KMS-11 (cell line): ENCODE measurements around the gene TRAPPC3L.

Experiments
- H2AFZ ChIP-seq: fragments of 200-600 bp; sonication (generic); 2 replicates; pipeline ENCODE4 v1.6.1; 2016; ENCODE audit warnings: antibody characterized with exemption, mixed run types, low read depth
- H3K27ac ChIP-seq: fragments of 200-600 bp; sonication (generic); 2 replicates; pipeline ENCODE4 v1.6.1; 2016; ENCODE audit warnings: mild to moderate bottlenecking, mixed run types
- H3K27me3 ChIP-seq: fragments of 200-600 bp; sonication (generic); 2 replicates; pipeline ENCODE4 v1.6.1; 2017; ENCODE audit warnings: mild to moderate bottlenecking, low read depth, mixed run types, moderate library complexity; ENCODE audit not compliant: insufficient read depth
- H3K36me3 ChIP-seq: fragments of 200-600 bp; sonication (generic); 2 replicates; pipeline ENCODE4 v1.6.1; 2017; ENCODE audit warnings: mild to moderate bottlenecking, mixed run types; ENCODE audit not compliant: insufficient read depth
- H3K4me1 ChIP-seq: fragments of 200-600 bp; sonication (generic); 2 replicates; pipeline ENCODE4 v1.6.1; 2016; ENCODE audit warnings: mild to moderate bottlenecking, low read depth, mixed run types; ENCODE audit not compliant: poor library complexity, severe bottlenecking
- H3K4me2 ChIP-seq: fragments of 200-600 bp; sonication (generic); 2 replicates; pipeline ENCODE4 v1.7.0; 2016; ENCODE audit warnings: mild to moderate bottlenecking, mixed run types
- H3K4me3 ChIP-seq: fragments of 200-600 bp; sonication (generic); IDR thresholded peaks from 2 replicates; pipeline ENCODE4 v1.6.1; 2017; ENCODE audit warnings: low read depth, low read length, mixed read lengths; ENCODE audit not compliant: insufficient read depth
- H3K79me2 ChIP-seq: fragments of 200-600 bp; sonication (generic); 2 replicates; pipeline ENCODE4 v1.6.1; 2016; ENCODE audit warnings: low read depth, mixed run types; ENCODE audit not compliant: insufficient read depth
- H3K9ac ChIP-seq: fragments of 200-600 bp; sonication (generic); 2 replicates; pipeline ENCODE4 v1.6.1; 2016; ENCODE audit warnings: mild to moderate bottlenecking, mixed run types
- H4K20me1 ChIP-seq: fragments of 200-600 bp; sonication (generic); 2 replicates; pipeline ENCODE4 v1.6.1; 2016; ENCODE audit warnings: mild to moderate bottlenecking, mixed run types; ENCODE audit not compliant: insufficient read depth
- TF ChIP-seq, protein P1 (sequence below): fragments of 200-600 bp; sonication (generic); conservative IDR thresholded peaks from 2 replicates; pipeline ENCODE4 v1.6.1; 2017; ENCODE audit warnings: low read depth, mild to moderate bottlenecking, antibody characterized with exemption, low read length, moderate library complexity, mixed read lengths

The TRAPPC3L gene

DNA sequence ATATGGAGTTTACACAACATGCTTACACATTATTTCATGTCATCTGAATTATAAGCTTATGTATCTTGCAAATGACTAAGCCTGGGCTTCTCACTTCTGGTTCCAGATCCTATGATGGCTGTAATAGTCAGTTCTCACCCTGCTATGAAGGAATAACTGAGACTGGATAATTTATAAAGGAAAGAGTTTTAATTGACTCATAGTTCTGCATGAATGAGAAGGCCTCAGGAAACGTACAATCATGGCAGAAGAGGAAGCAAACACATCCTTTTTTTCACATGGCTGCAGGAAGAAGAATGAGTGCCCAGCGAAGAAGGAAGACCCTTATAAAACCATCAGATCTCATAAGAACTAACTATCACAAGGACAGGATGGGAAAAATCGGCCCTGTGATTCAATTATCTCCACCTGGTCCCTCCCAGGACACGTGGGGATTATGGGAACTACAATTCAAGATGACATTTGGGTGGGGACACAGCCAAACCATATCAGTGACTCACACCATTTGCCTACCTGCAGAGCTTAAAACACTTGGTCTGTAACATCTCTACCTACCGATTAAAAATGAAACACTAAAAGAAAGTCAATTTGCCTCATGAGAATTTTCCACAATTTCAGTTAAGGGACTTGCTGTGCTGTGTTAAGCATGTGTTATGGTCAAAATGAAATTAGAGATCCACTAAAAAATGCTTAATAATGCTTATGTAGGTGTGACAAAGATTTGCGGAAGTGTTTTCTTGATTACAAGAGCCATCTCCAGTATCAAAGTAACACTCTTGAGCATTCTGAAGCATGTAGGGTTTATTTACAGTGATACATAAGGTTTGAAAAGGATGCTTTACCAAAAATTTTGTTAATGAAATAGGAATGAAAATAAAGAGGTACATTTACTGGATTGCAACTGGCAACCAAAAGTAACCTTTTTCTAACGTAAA, 23.6 kb upstream of the TRAPPC3L start:
- Histone ChIP-seq H2AFZ (no peak overlapping the region), H3K27me3 (no peaks in the 10 kb centered on the region), H4K20me1 (no peaks in the 10 kb centered on the region), H3K27ac (no peak overlapping the region), H3K4me3 (no peak overlapping the region), H3K4me1 (peaks cover 20% of the 10 kb centered on the region), H3K79me2 (peaks cover 33% of the 10 kb centered on the region), H3K36me3 (no peaks in the 10 kb centered on the region), H3K4me2 (no peak overlapping the region), H3K9ac (no peak overlapping the region)
- TF ChIP-seq, protein P1, sequence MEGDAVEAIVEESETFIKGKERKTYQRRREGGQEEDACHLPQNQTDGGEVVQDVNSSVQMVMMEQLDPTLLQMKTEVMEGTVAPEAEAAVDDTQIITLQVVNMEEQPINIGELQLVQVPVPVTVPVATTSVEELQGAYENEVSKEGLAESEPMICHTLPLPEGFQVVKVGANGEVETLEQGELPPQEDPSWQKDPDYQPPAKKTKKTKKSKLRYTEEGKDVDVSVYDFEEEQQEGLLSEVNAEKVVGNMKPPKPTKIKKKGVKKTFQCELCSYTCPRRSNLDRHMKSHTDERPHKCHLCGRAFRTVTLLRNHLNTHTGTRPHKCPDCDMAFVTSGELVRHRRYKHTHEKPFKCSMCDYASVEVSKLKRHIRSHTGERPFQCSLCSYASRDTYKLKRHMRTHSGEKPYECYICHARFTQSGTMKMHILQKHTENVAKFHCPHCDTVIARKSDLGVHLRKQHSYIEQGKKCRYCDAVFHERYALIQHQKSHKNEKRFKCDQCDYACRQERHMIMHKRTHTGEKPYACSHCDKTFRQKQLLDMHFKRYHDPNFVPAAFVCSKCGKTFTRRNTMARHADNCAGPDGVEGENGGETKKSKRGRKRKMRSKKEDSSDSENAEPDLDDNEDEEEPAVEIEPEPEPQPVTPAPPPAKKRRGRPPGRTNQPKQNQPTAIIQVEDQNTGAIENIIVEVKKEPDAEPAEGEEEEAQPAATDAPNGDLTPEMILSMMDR = no peak

DNA sequence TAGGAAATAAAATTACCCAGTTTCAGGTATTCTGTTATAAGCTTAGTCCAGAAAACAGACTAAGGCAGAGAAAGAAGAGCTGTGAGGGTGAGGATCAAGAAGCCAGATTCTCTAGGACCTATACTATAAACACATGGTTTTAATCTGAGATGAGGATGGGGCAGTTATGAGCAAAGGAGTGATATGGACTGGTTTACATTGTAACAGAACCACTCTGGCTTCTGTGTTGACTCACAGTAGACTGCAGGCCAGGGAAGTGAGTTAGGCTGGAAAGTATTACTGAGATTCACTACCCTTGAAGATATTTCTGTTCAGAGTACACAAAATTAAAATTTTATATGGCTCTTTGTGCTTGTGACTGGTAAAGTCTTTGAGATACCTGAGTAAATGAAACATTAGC, 22.6 kb upstream of the TRAPPC3L start:
- H3K27ac ChIP-seq = no peak overlapping the region

DNA sequence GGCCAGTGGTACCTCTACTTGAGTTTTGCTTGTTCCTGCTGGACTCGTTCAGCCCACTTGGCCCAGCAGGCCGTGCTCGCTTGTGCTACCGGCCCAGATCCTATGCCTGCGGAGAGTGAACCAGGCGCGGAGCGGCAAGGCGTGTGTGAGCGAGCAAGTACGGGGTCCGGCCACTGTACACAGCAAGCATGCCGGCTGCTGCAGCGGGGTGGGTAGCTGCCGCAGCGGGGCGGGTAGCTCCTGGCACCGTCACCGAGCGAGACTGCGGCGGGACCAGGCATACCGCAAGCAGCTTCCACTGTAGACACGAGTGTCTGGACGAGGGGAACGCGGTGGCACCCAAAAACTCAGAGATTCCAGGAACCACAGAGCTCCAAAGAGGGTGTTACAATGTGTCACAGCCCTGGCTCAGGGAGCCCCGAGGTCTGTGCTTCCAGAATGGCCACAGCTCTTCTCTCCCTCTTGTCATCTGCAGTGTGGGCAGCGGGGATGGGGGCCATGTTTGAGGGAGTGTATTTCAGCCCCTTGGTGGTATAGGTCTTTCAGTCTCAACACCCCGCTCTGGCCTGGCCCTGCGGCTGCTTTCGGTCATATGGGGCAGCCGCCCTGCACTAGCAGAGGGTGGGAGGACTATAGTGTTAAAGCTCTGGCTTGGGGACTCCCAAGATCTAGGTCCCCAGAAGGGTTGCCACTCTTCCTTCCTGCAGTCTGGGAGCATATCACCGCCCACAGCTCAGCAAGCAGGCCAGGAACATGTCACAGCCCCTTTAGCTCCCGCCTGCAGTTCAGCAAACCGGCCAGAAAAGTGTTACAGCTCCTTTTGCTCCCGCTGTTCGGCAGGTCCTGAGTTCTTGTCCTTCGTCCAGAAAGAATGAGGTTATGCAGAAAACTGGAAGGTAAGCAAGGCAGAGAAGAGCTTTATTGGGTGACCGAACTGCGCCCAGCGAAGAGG, 19.7 kb upstream of the TRAPPC3L start:
- TF ChIP-seq, protein P1 = no peak
- Histone ChIP-seq H3K36me3 (no peaks in the 10 kb centered on the region), H3K79me2 (peaks cover 4% of the 10 kb centered on the region; the same call in 1 of the 2 replicates), H3K4me1 (peaks cover 5% of the 10 kb centered on the region), H2AFZ (no peak overlapping the region), H3K27me3 (no peaks in the 10 kb centered on the region), H3K9ac (no peak overlapping the region), H3K4me2 (no peak overlapping the region), H3K4me3 (no peak overlapping the region), H3K27ac (no peak overlapping the region), H4K20me1 (no peaks in the 10 kb centered on the region)

More for the DNA sequence above, 22.6 kb upstream of the TRAPPC3L start:
- H3K4me1 ChIP-seq = peaks cover 14% of the 10 kb centered on the region
- no peaks in the 10 kb centered on the region for H3K36me3 ChIP-seq
- TF ChIP-seq, protein P1 = no peak
- H3K4me2 ChIP-seq = no peak overlapping the region
- H3K27me3 ChIP-seq = no peaks in the 10 kb centered on the region
- H3K79me2 ChIP-seq = peaks cover 23% of the 10 kb centered on the region
- H3K9ac ChIP-seq = no peak overlapping the region
- no peak overlapping the region for H2AFZ ChIP-seq
- no peaks in the 10 kb centered on the region for H4K20me1 ChIP-seq
- no peak overlapping the region for H3K4me3 ChIP-seq

DNA sequence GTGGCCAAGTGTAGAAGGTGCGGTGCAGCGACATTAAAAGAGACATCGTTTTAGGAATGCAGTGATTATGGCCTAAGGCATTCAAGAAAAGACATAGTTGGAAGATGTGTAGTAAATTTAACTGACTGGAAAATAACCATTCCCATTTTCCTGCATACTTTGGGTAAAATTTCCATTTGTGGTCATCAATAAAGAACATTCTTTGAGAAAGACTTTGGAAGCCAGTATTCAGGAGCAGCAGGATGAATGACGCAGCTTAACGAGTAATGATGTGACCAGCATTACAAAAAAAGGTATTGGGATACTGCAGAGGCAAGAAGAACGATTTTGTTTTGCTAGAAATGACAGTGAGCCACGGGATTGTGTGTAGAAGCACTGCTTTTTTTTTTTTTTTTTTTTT, 18.8 kb upstream of the TRAPPC3L start:
- TF ChIP-seq, protein P1 = no peak
- no peak overlapping the region for H2AFZ ChIP-seq

More for the DNA sequence above, 18.8 kb upstream of the TRAPPC3L start:
- Histone ChIP-seq H3K36me3 (no peaks in the 10 kb centered on the region), H3K9ac (no peak overlapping the region), H4K20me1 (no peaks in the 10 kb centered on the region), H3K4me2 (no peak overlapping the region), H3K79me2 (no peaks in the 10 kb centered on the region), H3K27ac (no peak overlapping the region), H3K4me3 (no peak overlapping the region), H3K4me1 (no peaks in the 10 kb centered on the region), H3K27me3 (no peaks in the 10 kb centered on the region)
